NCI-H82 treated with DMSO at 0.1 percent for 48 hours (cell line): Measurements from ENCODE around the gene TTC23.
A peak's percentile ranks its signal among the peaks of the same experiment; 100 is the strongest.
"Not testable (repeated sequence)": the region's sequence is repeated elsewhere in the genome, so short reads cannot be mapped to it uniquely, and the experiment has no call there.

ENCODE experiments used
- DNase-seq: peaks from one replicate; lab custom pipeline; 2025; ENCODE audit not compliant: unreplicated experiment; lab: John Stamatoyannopoulos, UW

The TTC23 gene

DNA sequence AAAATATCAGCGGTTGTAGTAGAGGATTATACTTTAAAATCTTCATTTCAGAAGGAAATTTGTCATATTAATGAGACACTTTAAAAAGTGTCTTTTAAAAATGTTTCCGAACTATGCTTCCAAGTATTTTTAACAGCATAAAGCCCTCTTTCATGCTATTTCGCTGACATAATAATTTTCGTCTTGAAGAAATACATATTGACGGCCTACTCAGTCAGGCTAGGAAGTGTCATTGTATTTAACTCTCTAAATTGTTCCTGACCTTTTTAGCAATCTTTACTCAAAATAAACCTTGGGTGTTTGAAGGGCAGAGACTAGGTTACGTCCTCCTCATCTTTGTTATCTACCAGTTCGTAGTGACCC, 1.1 kb upstream of the TTC23 start:
- no peak for DNase-seq

DNA sequence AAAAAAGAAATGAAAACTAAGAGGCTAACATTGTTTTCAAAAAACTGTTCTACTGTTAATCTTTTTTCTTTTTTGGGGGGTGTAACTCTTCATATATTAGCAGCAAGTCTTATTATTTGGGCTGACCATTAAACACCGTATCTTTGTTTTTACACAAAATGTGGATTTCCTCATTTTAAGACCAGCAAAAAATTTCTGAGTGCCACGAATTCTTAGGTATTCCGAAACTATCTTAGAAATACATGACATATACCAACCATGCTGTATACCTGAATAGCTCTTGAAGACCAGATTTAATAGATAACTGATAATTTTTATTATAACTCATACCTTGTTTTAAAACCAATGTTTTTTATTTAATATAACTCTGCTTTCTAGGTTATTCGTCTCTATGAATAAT, 620 bp upstream of the TTC23 start:
- DNase-seq: no peak

DNA sequence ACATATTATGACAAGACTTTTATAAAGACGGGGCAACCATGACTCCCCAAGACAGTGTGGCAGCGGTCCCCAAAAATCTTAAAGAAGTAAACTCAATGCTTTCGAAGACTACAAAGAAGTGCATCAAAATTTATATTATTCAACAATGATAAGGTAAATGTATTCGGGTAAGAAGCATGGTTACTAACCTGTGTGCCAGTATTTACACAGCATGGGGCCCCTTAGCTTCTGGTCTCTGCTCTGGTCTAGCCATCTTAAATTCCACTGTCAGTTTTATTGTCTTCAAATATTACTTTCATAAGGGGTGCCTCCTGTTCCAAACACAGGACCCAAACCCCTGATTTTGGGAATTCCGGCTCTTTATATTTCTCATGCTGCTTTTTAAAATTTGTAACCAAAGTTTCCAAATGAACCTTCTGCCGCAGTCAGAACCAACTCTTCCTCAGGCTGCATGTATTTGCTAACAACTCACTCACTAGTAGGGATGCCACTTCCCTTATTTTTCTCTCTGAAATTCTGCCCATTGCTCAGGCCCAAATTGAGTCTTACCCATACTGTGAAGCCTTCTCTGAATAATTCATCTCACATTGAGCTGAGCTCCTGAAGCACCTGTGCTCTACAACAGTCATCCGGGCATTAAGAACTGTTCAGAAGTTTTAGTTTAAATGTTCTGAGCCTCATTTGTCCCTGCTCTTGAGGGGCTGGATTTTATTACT, 1.2 kb downstream of the TTC23 start:
- DNase-seq: no peak

DNA sequence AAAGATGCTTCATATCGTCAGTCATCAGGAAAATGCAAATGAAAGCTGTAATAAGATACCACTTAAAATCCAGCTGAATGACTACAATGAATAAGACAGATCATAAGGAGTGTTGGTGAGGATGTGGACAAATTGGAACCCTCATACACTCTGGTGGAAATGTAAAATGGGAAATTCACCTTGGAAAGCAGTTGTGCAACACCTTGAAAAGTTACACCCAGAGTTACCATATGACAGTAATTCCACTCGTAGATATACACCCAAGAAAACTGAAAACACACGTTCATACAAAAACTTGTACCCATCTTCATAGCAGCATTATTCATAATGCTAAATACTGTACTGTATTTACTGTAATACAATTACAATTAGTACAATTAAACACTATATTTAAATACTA, 2.3 kb downstream of the TTC23 start:
- no peak for DNase-seq

DNA sequence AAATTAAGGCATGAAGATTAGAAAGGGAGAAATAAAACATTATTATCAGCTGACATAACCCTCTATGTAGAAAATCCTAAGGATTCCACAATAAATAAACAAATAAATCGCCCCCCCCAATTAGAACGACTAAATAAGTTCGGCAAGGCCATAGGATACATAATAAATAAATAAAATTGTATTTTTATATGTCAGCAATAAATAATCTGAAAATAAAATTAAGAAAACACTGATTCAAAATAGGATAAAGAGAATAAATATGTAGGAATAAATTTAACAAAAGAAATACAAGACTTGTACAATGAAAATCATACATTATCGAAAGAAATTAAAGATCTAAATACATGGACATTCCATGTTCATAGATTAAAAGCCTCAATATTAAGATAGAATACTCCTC, 5.1 kb downstream of the TTC23 start:
- DNase-seq: no peak

DNA sequence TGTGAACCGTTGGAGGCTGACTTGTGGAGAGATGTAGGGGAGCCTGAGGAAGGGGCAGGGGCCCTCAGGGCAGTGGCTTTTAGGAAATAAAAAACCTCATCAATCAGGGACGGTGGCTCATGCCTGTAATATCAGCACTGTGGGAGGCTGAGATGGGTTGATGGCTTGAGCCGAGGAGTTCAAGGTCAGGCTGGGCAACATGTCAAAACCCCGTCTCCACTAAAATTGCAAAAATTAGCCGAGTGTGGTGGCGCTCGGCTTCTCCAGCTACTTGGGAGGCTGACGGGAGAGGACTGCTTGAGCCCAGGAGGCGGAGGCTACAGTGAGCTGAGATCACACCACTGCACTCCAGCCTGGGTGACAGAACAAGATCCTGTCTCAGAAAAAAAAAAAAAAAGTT, 7.6 kb downstream of the TTC23 start:
- no peak for DNase-seq

DNA sequence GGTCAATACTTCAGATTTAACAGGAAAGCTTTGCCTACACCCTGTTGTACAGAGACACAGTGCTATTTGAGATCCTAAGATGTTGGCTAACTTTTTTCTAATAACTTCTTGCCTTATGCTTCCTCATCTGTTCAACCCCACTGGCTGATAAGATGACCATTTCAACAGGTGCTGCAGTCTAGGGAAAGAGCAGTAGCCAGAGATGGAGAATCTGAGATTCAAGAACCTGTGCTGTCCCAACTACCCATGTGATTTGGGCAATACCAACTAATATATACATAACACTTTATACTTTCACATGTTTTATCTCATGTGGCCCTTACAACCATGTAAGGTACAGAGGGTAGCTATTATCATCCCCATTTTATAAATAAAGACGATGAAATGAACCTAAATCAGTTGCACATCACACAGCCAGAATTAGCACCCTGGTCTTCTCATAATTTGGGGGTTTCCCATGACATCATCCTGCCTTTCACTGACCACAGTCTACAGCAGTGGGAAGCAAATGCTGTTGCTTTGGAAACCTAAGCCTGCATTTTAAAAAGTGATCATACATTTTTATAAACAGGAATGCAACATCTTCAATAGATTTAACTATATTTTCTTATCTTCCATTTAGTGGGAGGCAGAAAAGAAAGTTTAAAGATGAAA, 9.7 kb downstream of the TTC23 start:
- no peak for DNase-seq

DNA sequence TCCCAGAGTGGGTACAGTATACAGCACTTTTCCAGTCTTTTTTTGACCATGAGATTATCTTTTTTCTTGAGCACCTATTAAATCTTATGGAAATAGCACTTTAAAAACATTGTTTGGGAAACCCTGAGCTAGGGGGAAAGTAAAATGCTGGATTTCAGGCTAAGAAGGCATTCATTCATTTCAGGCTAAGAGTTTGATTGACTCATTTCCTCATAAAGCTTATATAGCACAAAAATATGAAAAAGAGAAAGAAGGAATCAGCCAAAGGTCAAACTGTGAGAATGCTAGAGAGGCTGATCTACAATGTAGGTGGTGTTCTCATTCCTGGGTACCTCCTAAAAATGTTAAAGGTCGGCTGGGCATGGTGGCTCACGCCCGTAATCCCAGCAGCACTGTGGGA, 10.5 kb downstream of the TTC23 start:
- DNase-seq: no peak

DNA sequence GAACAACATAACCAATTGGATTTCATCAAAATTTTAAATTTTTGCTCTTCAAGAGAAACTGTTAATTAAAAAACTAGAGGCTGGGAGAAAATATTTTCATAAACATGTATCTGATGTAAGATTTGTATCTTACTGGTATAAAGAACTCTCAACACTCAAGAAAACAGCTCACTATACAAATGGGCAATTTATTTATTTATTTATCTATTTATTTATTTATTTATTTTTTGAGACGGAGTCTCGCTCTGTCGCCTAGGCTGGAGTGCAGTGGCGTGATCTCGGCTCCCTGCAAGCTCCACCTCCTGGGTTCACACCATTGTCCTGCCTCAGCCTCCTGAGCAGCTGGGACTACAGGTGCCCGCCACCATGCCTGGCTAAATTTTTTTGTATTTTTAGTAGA, 15.2 kb downstream of the TTC23 start:
- DNase-seq: not testable (repeated sequence)

DNA sequence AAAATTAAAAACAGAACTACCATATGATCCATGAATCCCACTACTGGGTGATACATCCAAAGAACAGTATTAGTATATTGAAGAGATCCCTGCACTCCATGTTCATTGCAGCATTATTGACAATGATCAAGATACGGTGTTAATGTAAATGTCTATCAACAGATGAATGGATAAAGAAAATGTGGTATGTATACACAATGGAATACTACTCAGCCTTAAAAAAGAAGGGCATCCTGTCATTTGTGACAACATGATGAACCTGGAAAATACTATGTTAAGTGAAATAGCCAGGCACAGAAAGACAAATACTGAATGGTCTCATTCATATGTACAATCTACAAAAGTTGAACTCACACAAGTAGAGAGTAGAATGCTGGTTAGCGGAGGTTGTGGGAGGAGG, 16.6 kb downstream of the TTC23 start:
- DNase-seq: no peak

DNA sequence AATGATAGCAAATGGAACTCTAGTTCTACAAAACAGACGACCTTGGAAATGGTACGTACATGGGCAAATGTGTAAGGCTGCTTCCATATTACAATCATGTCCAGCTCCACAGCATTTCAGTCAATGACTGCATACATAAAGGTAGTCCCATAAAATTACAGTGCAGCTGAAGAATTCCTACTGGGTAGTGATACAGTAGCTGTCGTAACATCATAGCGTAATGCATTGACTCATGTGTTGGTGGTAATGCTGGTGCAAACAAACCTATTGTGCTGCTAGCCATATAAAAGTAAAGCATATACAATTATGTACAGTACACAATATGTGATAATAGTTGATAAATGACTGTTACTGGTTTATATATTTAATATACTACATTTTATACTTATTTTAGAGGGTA, 18.5 kb downstream of the TTC23 start:
- no peak for DNase-seq

DNA sequence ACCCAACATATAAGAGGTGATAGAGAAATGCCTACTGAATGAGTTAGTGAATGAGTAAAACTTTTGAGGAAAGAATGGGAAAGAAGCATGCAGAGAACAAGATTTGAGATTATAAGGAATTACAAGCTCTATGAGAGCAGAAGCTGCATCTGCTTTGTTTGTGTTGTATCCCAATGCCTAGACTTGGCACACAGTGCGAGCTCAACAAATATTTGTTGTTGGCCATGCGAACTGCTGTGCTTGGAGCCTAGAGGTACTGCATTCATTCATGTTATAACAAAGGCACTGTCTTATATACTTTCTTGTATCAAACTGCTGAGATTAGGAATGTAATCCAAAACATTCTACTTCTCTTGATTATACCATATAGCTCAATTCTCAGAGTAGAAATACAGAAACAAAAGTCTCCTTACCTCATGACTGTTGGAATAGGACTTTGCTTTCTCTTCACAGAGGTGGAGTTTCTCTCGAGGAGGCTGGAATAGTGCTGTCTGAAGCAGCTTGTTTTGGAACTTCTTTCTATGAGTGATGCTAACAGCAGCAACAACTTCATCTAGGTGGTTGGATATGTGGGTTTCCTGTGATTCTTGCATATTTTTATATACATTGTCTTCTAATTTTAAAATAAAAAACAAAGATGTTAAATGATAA, 21.1 kb downstream of the TTC23 start:
- no peak for DNase-seq

DNA sequence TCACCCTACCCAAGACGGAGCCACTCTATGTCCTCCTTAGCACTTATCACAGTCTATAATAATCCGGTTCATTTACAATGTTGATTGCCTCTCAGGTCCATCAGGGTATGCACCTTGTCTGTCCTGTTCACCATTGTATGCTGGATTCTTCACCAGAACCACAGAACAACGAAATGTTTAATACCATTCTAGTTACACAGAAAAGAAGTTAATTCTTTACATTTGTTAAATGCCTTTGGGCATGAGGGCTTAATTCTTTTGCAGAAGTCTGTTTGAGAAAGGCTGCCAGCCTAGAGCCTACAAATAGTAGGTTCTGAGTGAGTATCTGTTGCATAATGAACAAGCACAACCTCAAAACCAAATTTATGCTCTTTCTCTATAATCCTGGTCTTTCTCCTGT, 22.6 kb downstream of the TTC23 start:
- no peak for DNase-seq

DNA sequence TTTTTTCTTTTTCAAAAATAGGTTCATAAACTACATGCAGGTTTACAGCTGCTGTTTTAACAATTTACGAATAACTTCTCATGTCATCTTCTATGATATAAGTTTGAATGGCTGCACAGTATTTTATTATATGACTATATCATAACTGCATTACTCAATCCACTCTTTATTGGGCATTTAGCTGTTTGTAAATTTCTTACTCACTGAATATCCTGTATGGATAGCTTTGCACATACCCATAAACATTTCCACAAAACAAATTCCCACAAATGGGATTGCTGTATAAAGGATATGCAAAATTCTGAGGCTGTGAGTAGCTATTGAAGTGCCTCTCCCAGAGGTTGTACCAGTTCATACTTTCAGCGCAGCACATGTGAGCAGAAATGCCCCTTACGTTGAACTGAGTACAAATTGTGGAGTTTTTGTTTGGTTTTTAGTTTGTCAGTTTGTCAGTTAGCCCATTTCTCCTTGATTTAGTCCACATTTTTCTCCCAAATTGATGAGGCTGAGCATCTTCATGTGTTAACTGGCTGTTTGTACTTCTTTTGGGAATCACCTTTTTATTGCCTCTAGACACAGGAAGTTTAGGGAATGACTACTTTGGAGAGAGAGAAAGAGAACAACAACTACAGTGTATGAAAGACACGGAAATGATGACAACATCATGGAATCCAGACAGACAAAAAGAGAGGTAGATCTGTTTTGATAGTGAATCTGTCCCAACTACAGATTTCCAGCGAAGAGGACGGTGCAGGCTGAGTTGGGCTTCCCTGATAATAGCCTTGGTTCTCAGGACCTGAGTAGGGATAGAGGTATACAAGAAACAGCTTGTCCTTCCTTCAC, 24.8 kb downstream of the TTC23 start:
- DNase-seq: no peak

DNA sequence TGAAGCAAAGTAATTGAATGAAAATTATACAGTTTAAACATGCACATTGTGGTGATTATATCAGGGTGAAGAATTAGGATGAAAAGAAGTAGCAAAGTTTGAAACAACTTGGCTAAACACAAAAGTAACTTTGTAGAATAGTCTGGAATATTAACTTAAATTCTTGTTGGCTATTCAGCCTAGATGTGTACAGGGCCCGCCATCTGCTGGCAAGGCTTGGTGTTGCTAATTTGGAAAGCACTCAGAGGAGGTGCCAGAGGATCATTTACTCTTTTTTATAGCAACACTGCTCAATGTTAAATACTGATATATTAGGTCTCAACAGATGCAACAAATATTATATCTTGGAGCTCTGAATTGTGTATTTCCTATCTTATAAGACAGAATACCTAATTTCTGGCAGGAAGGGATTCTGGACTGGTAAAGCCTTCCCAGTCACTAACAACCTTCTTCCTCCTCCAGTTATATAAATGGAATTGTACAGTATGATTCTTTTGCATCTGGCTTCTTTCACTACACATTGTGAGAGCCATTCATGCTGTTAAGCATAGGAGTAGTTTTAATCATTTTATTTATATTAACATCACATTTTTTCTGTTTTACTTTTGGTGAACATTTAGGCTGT, 36.1 kb downstream of the TTC23 start:
- peak; percentile 6 for DNase-seq

DNA sequence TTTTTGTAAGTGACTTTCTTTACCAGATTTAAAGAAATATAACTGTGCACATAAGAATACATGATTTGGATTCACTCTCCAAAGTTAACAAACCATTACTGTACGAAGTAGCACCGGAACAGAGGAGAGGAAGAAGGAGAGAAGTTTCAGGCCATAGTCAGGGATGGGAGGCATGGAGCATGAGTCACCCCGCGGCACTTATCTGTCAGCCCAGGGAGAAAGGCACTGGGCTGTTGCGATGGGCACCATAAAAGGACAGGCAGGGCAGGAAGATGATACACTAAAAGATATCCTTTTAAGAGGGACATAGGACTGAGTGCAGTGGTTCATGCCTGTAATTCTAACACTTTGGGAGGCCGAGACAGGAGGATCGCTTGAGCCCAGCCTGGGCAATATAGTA, 37.0 kb downstream of the TTC23 start:
- no peak for DNase-seq

DNA sequence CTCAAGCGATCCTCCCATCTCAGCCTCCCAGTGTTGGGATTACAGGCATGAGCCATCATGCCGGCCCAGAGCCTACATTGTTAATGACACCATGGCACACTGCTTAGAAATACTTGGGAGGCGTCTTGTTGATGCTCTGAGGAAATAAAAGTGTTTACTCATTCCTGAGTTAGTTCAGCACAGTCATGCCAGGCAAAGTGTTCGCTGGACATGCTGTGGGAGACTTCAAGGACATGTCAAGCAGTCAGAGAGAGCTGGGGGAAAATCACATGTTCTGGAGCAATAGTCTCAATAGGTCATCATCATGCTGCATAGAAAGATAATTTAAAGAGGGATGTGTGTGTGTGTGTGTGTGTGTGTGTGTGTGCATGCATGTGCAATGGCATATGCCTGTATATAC, 37.5 kb downstream of the TTC23 start:
- no peak for DNase-seq

DNA sequence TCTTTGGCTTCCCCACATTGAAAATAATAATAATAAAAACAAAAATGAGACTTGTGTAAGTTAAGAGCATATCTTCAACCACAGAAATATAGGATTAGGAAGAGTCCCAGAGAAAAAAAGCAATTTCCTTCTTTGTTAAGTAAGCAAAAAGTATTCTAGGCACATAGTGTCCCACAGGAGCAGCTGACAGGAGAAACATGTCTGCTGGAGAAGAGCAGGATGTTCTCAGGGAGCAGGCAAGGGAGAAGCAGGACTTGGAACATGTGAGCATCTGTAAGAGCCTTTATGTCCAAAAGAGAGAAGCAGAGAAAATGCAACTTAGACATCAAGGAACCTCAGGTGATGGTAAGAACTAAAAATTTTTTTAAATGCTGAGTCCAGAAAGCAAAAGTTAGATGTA, 39.0 kb downstream of the TTC23 start:
- no peak for DNase-seq

DNA sequence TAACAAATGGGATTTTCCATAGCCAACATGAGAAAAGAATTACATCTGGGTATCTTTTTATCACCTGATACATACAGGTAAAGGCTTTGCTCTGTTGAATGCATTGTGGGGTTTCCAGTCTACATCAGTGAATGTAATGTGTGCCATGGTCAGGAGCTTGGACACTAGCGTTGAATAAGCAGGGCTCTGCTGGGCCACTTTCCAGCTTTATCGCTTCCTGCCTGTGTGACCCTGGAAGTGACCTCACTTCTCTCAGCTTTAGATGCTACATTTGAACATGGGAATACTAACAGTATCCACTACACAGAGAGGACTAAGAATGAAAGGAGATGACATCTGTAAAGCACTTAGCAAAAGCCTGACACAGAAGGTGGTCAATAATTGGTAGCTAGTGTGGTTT, 40.1 kb downstream of the TTC23 start:
- DNase-seq: no peak

DNA sequence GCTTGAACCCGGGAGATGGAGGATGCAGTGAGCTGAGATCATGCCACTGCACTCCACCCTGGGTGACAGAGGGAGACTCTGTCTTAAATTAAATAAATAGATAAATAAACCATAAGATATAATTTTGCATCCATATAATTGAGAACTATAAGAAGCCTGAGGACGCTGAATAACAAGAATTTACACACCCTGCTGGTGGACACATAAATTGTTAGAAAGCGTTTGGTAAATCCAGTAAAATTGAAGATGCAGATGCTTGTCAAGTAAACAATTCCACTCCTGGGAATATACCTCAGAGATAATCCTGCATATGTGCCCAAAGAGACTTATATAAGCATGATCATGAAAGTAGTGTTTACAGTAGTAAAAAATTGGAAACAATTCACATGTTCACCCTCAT, 41.7 kb downstream of the TTC23 start:
- no peak for DNase-seq

DNA sequence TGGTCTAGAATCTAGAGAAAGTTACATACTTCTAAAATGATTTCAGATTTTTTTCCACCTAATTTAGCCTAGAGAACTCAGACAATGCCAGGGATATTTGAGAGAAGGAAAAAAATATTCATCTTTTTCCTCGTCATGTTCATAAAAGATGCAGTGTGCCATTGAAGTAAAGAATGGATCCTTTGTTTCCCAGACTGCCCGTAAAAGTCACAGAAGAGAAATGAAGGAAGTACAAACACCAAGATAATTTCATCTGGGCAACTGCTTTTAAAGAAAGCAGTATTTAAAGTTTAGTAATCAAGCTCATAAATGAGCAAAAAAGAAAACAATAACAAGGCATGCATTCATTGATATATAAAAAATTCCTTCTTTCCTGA, 47.2 kb downstream of the TTC23 start:
- no peak for DNase-seq
